GM12864 (cell line): ENCODE results near the gene UGT2A3.

Source experiments
- DNase-seq: peaks from one replicate; pipeline ENCODE4 v3.0.0-alpha.2; 2011; ENCODE audit warnings: low read depth
- H3K4me3 ChIP-seq: 2 replicates; pipeline ENCODE4 v1.5.1; 2011; ENCODE audit warnings: mild to moderate bottlenecking, low read depth, low read length, control low read depth
- CTCF ChIP-seq: IDR thresholded peaks from 2 replicates; pipeline ENCODE4 v1.5.1; 2011; ENCODE audit warnings: low read depth, mild to moderate bottlenecking, moderate library complexity, low read length, control low read depth, inconsistent platforms; ENCODE audit errors: missing control alignments

The UGT2A3 gene

GRCh38 chr4:68883870-68884269 is 67.7 kb downstream of the UGT2A3 start:
- no peak for DNase-seq
- H3K4me3 ChIP-seq: no peak overlapping the region
- TF ChIP-seq CTCF: no peak
